Left ventricle myocardium inferior (tissue), 1 donor: Measurements from ENCODE around the gene DIAPH3. TPM values are rescaled to one million over a fixed set of nuclear protein-coding genes. Genes with fewer than 3 reads are reported as not detected.

Experiments
- DNase-seq: peaks from one replicate; pipeline ENCODE4 v3.0.0-alpha.2; 2020
- H3K27ac ChIP-seq: fragments of 200-600 bp; replicated peaks from 2 replicates; pipeline ENCODE4 v1.8.0; 2021
- H3K27me3 ChIP-seq: fragments of 200-600 bp; 2 replicates; pipeline ENCODE4 v1.8.0; 2021; ENCODE audit warnings: low read depth
- H3K36me3 ChIP-seq: fragments of 200-600 bp; 2 replicates; pipeline ENCODE4 v1.8.0; 2021
- H3K4me1 ChIP-seq: fragments of 200-600 bp; 2 replicates; pipeline ENCODE4 v1.8.0; 2021
- H3K4me3 ChIP-seq: fragments of 200-600 bp; 2 replicates; pipeline ENCODE4 v1.8.0; 2021; ENCODE audit warnings: mild to moderate bottlenecking, moderate library complexity
- H3K9me3 ChIP-seq: fragments of 200-600 bp; replicated peaks from 2 replicates; pipeline ENCODE4 v1.8.0; 2021
- CTCF ChIP-seq: fragments of 200-600 bp; IDR thresholded peaks from 2 replicates; pipeline ENCODE4 v1.8.0; 2021; ENCODE audit warnings: antibody characterized with exemption, mild to moderate bottlenecking, borderline replicate concordance
- intact Hi-C: fragments of 100-400 bp; cut with micrococcal nuclease; formaldehyde crosslinking; loops from one replicate; pipeline ENCODE4 v1.11.0; 2022
- total RNA-seq: library from RNA; stranded (reverse); fragmentation: NEBNext Ultra II Directional; extraction: Animal tissue kit (Norgen Biotek cat#: 25700); gene quantifications from one replicate; pipeline ENCODE4 v1.2.1, GENCODE V29; 2021
- donor health status: DM: no; HTN: yes; CAD: no; lungs with severe emphysema.

Gene DIAPH3
- total RNA-seq, 1 donor from 2014 or later, result 0.25 TPM

DNA sequence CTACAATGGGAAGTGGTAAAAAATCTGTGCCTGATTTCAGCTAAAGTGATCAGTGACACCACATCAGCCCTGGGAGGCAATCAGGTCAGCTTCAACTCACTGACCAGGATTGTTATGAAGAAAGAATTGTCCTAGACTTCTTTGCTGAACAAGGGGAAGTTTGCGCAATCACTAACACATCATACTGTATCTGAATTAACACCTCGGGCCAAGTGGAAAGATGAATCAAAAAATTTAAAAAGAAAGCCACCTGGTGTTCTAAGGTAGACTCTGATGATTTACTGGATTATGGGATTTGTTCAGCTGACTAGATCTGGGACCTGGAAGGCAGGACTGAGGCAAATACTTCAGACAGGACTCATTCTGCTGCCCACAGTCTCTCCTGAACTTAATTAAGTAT, 161.8 kb downstream of the DIAPH3 start:
- Histone ChIP-seq H3K9me3 (peaks cover 8% of the 10 kb centered on the region), H3K4me3 (no peak overlapping the region), H3K4me1 (no peaks in the 10 kb centered on the region), H3K36me3 (no peaks in the 10 kb centered on the region), H3K27ac (no peak overlapping the region), H3K27me3 (no peaks in the 10 kb centered on the region)
- intact Hi-C loops, result no loop called here
- DNase-seq, result no peak
- no peak for TF ChIP-seq CTCF

DNA sequence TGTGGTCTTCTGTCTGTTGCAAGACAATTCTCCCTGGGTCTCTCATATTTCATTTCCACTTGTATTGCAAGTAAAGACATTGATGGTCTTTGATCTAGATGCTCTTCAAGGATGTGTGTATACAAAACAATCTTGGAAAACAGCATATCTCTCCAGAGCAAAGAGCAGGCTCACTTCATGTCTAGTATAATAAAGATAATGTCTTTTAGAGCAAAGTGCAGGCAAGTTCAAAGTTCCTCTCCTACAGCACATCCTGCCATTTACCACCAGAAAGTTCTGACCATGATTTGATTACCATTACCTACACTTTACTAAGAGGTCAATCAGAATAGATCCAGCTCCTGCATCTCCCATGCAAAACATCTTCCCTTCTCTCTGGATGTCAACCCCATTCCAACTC, 162.8 kb downstream of the DIAPH3 start:
- H3K4me3 ChIP-seq, result no peak overlapping the region
- intact Hi-C loops, result no loop called here
- no peak for DNase-seq
- H3K4me1 ChIP-seq, result no peaks in the 10 kb centered on the region
- peaks cover 8% of the 10 kb centered on the region for H3K9me3 ChIP-seq
- no peaks in the 10 kb centered on the region for H3K27me3 ChIP-seq
- no peaks in the 10 kb centered on the region for H3K36me3 ChIP-seq
- TF ChIP-seq CTCF, result no peak
- H3K27ac ChIP-seq, result no peak overlapping the region

DNA sequence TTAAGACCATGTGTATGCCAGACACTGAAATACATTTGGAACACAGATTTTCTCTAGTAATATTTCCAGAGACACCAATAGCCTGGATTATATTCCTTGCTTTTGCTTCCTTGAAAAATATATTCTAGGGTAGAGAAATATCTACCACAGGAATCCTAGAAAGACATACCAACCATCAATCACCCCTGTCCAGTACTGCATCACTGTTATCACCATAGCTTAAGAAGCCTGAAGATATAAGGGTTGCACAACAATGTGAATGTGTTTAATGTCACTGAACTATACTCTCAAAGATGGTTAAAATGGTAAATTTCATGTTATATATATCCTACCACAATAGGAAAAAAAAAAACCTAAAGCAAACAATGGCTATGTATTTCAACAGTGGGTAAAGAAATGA, 163.6 kb downstream of the DIAPH3 start:
- Histone ChIP-seq H3K36me3 (no peaks in the 10 kb centered on the region), H3K4me1 (no peaks in the 10 kb centered on the region)

DNA sequence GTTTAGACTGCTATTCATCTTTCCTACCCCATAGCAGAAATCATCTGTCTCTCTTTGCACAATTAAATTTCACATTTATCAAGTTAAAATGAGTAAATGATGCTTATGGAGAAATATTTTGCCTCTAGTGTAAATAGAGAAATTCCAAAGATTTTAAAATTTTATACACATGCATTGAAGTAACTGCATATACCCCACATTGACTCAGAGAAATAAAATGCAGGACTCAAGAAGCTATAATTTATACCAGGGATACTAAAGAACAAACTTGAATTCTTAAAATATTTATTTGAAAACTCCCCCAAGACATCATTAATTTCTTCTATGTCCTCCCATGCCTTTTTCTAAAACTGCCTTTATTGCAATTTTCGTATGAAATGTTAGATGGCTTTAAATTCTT, 165.8 kb downstream of the DIAPH3 start:
- peaks cover 8% of the 10 kb centered on the region for H3K9me3 ChIP-seq
- intact Hi-C loops, result no loop called here
- H3K27me3 ChIP-seq, result no peaks in the 10 kb centered on the region
- H3K27ac ChIP-seq, result no peak overlapping the region
- no peak for TF ChIP-seq CTCF
- DNase-seq, result no peak
- H3K36me3 ChIP-seq, result no peaks in the 10 kb centered on the region
- H3K4me1 ChIP-seq, result no peaks in the 10 kb centered on the region
- no peak overlapping the region for H3K4me3 ChIP-seq

More for the DNA sequence above, 163.6 kb downstream of the DIAPH3 start:
- H3K4me3 ChIP-seq, result no peak overlapping the region
- H3K27ac ChIP-seq, result no peak overlapping the region
- peaks cover 8% of the 10 kb centered on the region for H3K9me3 ChIP-seq
- DNase-seq, result no peak
- no peak for TF ChIP-seq CTCF
- intact Hi-C loops, result no loop called here
- no peaks in the 10 kb centered on the region for H3K27me3 ChIP-seq

DNA sequence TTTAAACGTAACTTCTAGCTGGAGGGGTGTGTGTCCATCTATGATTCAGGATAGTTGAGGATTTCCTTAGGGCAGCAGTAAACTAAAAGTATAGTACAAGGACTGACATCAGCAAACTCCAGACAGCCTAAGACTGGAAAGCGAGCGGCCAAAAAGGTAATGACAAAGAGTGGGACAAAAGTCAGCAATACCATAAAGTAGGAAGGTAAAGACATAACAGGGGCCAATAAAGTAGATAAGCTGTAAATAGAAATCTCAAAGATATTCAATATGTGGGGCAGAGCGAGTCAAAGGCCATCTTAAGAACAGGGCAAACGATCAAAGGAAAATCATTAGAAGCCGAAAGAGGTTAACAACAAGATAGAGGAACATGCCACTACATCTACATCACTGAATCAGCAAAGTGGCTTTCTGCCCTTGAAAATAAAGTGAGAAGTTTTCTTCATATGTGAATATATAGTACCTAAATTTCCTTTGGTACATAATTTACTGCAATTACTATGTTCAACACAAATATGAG, 167.2 kb downstream of the DIAPH3 start:
- intact Hi-C loops, result no loop called here
- Histone ChIP-seq H3K27ac (no peak overlapping the region), H3K9me3 (peaks cover 8% of the 10 kb centered on the region), H3K4me3 (no peak overlapping the region), H3K27me3 (no peaks in the 10 kb centered on the region), H3K36me3 (no peaks in the 10 kb centered on the region), H3K4me1 (no peaks in the 10 kb centered on the region)
- DNase-seq, result no peak
- TF ChIP-seq CTCF, result no peak
